ELR (cell line): ENCODE data around the gene ABCB1.

Experiments
- DNase-seq: peaks from one replicate; pipeline ENCODE4 v3.0.0-alpha.2; 2015; ENCODE audit warnings: low read depth

The ABCB1 gene

GRCh38 chr7:87513735-87514335 is 86.8 kb downstream of the ABCB1 start:
- DNase-seq, result no peak

- DNase-seq, result no peak
These were observed 87.8 kb downstream of the ABCB1 start for GRCh38 chr7:87512906-87513305.

- no peak for DNase-seq
These were observed 89.2 kb downstream of the ABCB1 start for GRCh38 chr7:87511510-87511909.

- no peak for DNase-seq
These were observed 90.2 kb downstream of the ABCB1 start for GRCh38 chr7:87510411-87510875.

- DNase-seq, result no peak
These were observed 93.2 kb downstream of the ABCB1 start for GRCh38 chr7:87507446-87507845.

GRCh38 chr7:87506246-87507180 is 94.2 kb downstream of the ABCB1 start:
- DNase-seq, result peak; percentile 22

- DNase-seq, result no peak
These were observed 95.0 kb downstream of the ABCB1 start for GRCh38 chr7:87505557-87506245.

GRCh38 chr7:87505122-87505521 is 95.6 kb downstream of the ABCB1 start:
- DNase-seq, result no peak

GRCh38 chr7:87499494-87499893 is 101.2 kb downstream of the ABCB1 start:
- DNase-seq, result no peak

GRCh38 chr7:87498893-87499292 is 101.8 kb downstream of the ABCB1 start:
- DNase-seq, result no peak

GRCh38 chr7:87497482-87497881 is 103.2 kb downstream of the ABCB1 start:
- no peak for DNase-seq

- no peak for DNase-seq
These were observed 105.3 kb downstream of the ABCB1 start for GRCh38 chr7:87495366-87495765.

GRCh38 chr7:87494454-87494853 is 106.2 kb downstream of the ABCB1 start:
- no peak for DNase-seq

GRCh38 chr7:87483131-87483530 is 117.6 kb downstream of the ABCB1 start:
- DNase-seq, result no peak

- DNase-seq, result no peak
These were observed 118.6 kb downstream of the ABCB1 start for GRCh38 chr7:87482115-87482514.

- DNase-seq, result peak; percentile 28
These were observed 120.3 kb downstream of the ABCB1 start for GRCh38 chr7:87480386-87480785.

- no peak for DNase-seq
These were observed 120.7 kb downstream of the ABCB1 start for GRCh38 chr7:87479951-87480350.

GRCh38 chr7:87476179-87476557 is 124.5 kb downstream of the ABCB1 start:
- DNase-seq, result no peak

GRCh38 chr7:87475359-87476178 is 125.1 kb downstream of the ABCB1 start, which contains the start of gene ABCB4:
TSS of gene ABCB4 (minus strand) at chr7:87475680. CDS start at chr7:87475465, 215 bp downstream.
- DNase-seq, result no peak

GRCh38 chr7:87474533-87475358 is 125.9 kb downstream of the ABCB1 start:
- peak; percentile 47 for DNase-seq

GRCh38 chr7:87473986-87474385 is 126.7 kb downstream of the ABCB1 start:
- DNase-seq, result no peak
